Fibroblast of lung (primary cell): ENCODE results near the gene RUNX2.

Source experiments
- CTCF ChIP-seq, 2 donors: IDR thresholded peaks in 1 of 2; conservative IDR thresholded peaks in 1 of 2; 1 replicate in 1 of 2; 2 replicates in 1 of 2; pipeline ENCODE4 v1.5.1; 2011 to 2012; ENCODE audit warnings: low read length in 2 of 2, control low read depth in 1 of 2, inconsistent platforms in 1 of 2, low read depth in 1 of 2, mild to moderate bottlenecking in 1 of 2
- EZH2 ChIP-seq: IDR thresholded peaks from 2 replicates; pipeline ENCODE4 v1.5.1; 2012; ENCODE audit warnings: low read length, control low read depth, mild to moderate bottlenecking; ENCODE audit errors: missing control alignments

GRCh38 chr6:45706319-45706718, 378.2 kb downstream of the RUNX2 start:
- TF ChIP-seq CTCF (conservative IDR thresholded peaks at IDR 0.05 in 1 of 2, IDR thresholded peaks at IDR 0.05 in 1 of 2; ENCODE audit: low read depth in 1 of 2, low read length in 2 of 2) (no peak), EZH2 (no peak)
